HG03097 (cell line): Measurements from ENCODE around the gene TNFAIP8L1.
"Not testable (repeated sequence)": the region's sequence is repeated elsewhere in the genome, so short reads cannot be mapped to it uniquely, and the experiment has no call there.

Source experiments
- ATAC-seq: cut with Tn5 transposase; IDR thresholded peaks from one replicate; pipeline ENCODE4 v1.9.1; 2021; ENCODE audit not compliant: unreplicated experiment, low FRiP score

TNFAIP8L1 gene

DNA sequence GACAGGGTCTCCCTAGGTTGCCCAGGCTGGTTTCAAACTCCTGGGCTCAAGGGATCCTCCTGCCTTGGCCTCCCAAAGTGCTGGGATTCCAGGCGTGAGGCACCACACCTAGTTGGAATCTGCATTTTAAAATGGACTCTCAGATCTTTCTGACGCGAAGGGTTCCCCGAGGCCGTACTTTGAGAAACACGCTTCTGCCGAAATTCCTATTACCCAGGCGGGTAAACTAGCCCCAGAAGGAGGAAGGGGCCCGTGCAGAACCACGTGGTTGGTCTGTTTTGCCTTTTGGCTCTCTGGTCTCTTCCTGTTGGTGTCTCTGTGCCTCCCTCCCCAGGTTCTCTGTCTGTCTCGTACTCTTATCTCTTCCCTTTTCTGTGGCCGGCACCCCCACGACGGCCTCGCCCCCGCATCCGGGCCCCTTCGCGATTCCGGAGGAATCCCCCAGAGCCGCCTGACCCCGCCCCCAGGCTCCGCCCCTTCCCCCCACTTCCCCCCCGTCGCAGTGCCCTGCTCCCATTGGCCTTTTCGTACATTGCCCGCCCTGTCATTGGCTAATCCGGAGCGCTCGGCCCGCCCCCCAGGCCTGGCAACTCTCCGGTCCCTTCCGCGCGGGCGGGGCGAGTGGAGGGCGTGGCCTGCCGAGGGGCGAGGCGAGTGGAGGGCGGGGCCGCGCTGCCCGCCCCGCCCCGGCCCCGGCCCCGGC is at the start of gene TNFAIP8L1:
TSS of gene TNFAIP8L1 (plus strand) at position 689 of the 703 bp plus-strand sequence. CDS start 12,354 bp downstream, outside the sequence.
- peak; percentile 69 for ATAC-seq

DNA sequence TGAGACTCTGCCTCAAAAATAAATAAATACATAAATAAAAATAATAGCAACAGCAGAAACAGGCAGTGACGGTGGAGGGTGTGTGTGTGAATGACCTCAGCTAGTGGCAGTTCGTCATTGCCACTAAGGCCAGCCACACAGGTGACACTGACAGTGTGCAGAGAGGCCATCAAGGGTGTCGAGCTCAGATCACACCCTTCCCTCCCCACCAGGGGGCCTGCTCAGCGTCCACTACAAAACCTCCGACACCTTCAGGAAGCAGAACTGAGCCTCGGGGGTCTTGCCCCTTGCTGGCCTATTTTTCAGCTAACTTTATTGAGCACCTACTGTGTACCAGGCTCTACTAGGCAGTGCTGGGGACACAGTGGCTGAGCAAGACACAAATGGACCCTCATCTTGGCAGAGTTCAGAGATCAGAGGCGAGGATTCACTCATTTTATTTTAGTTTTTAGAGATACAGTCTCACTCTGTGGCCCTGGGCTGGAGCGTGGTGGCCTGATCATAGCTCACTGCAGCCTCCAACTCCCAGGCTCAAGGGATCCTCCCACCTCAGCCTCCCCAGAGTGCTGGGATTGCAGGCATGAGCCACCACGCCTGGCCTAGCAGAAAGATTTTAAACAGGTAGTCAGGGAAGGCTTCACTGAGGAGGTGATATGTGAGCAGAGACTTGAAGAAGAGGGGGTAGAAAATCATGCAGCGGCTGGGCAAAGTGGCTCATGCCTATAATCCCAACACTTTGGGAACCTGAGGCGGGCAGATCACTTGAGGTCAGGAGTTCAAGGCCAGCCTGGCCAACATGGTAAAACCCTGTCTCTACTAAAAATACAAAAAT is 49.5 kb upstream of the TNFAIP8L1 start:
- ATAC-seq = no peak

DNA sequence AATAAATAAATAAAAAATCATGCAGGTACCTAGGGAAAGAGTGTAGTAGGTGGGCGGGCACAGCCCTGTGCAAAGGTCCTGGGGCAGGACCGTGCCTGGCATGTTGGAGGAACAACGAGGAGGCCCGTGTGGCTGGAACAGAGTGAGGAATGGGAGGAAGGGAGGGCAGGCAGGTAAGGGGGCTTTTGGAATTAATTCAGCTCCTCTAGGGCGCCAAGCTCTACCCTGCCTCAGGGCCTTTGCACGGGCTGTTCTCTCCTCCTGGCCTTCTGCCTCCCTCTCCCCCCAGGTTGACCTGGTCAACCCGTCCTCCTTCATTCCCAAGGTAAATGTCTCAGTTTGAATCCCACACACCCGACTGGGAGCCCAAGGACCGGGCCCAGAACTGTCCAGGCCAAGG is 48.8 kb upstream of the TNFAIP8L1 start:
- no peak for ATAC-seq

DNA sequence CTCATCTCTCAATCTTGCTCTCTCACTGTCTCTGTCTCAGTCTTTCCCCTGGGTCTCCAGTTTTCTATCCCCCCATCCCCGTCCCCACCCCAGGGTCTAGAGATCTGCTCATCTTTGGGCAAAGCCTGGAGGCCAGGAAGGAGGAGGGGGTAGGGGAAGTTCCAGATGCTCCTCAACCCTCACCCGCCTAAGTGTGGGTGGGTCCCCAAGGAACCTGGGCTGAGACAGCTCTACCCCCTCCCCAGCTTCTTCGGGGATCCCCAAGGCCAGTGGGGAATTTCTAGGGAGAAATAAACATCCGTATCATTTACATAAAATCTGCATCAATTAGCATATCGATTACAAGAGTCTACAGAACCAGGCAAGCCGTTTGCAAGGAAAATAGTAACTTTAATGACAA is 48.0 kb upstream of the TNFAIP8L1 start:
- no peak for ATAC-seq

DNA sequence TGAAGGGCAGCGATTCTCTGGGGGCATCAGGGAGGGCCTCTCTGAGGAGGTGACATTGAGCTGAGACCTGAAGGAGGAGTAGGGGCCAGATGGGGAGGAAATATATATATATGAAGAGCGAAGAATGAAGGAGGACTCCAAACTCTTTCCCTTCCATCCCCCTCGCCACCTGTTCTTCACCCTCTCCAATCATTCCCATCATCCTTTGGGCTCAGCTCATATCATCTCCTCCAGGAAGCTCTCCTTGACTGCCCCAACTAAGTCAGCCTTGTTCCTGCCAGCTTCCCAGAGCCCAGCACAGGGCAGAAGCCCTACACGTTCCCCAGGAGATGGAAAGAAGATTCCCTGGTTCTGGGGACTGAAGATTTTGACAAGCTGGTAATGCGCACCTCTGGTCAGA is 46.9 kb upstream of the TNFAIP8L1 start:
- ATAC-seq = no peak

DNA sequence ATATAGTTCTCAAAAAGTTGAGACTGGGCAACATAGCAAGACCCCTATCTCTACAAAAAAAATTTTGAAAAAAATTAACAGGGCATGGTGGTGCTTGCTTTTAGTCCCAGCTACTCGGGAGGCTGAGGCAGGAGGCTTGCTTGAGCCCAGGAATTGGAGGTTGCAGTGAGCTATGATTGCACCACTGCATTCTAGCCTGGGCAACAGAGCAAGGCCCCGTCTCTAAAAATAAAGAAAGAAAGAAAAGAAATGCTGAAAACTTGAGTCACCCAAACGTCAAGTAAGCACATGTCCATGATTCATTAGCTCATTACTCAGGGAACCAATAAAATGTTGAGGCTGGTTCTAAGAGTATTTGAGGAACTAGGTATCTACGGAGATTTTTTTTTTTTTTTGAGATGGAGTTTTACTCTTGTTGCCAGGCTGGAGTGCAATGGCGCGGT is 45.9 kb upstream of the TNFAIP8L1 start:
- no peak for ATAC-seq

DNA sequence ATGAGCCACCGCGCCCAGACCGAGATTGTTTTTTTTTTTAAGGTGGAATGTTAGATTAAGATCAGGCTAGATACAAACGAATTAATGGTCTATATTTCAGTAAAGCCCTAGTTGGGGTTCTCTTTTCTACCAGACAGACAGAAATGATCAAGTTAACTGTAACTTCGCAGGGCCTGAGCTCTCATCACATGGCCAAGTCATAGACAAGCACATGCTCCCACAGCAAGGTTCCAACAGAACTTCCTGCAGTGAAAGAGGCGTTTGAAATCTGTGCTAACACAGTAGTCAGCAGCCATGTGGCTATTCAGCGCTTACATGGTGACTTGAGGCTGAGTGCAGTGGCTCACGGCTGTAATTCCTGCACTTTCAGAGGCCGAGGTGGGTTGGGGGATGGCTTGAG is 45.1 kb upstream of the TNFAIP8L1 start:
- no peak for ATAC-seq

DNA sequence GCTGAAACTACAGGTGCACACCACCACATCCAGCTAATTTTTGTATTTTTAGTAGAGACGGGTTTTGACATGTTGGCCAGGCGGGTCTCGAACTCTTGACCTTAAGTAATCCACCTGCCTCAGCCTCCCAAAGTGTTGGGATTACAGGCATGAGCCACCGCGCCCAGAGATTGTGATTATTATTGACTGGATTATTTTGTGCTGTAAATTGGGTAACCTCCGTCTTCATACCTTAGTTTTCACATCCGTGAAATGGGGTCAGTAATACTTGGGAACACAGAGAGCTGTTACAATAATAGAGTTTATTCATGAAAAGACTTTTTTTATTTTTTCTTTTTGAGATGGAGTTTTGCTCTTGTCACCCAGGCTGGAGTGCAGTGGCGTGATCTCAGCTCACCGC is 44.2 kb upstream of the TNFAIP8L1 start:
- ATAC-seq = not testable (repeated sequence)

DNA sequence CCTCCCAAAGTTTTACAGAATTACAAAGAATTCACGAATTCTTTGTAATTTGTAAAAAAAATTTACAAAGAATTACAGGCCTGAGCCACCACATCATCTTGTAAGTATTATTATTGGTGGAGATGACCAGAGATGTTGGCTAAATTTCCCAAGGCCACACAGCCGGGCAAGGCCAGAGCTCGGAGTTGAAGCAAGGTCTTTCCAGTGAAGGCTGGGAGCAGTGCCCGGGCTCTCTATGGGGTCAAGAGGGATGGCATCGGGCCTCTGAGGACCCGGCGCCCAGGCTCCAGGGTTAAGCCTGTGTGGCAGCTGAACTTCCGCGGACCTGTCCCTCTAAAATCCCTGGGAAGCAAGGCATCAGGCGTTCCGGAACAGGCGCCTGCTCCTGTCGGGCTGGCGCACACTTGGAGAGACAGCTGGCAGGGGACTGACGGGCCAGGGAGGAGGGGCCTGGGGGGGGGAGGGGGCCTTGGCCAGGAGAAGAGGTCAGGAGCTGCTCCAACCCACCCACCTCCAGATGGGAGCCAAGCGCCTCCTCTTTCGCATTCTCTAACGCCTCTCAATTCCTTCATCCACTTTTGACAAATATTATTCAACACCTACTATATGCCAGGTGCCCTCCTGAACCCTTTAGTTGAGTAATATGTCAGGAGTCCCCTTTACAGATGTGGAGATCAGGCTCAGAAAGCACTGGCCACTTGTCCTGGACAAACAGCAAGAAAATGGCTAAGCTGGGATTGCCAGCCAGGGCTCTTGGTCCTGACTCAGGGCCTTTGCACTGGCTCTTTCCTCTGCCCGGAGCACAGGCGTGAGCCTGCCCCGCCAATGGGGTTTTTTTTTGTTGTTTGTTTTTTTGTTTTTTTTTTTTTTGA is 43.0 kb upstream of the TNFAIP8L1 start:
- ATAC-seq = no peak

DNA sequence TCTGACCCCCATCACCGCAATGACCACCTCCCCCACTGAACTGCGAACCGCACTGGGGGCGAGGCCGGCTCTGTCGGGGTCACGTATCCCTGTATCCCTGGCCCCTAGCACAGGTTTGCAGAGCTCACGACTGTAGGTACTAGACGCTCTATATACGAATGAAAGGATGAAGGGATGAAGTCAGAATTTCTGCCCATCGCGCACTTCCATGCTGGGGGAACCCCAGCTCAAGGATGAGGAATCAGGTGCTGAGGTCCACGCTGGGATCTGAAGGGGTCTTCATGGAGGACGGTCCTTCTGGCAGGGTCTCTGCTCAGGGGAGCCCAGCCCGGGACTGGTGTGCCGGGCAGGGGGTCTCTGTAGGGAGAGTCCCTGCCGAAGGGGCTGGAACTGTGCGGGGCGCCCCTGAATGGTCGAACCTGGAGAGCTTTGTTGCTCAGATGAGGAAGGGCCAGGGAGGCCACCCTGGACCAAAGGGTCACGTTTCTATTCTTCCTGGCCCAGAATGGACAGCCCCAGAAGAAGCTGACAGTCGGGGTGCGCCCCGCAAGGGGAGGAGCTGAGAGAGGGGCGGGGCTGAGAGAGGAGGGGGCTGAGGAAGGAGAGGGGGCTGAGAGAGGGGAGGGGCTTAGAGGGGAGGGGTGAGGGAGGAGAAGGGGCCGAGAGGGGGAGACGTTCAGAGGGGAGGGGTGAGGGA is 41.9 kb upstream of the TNFAIP8L1 start:
- ATAC-seq = no peak

DNA sequence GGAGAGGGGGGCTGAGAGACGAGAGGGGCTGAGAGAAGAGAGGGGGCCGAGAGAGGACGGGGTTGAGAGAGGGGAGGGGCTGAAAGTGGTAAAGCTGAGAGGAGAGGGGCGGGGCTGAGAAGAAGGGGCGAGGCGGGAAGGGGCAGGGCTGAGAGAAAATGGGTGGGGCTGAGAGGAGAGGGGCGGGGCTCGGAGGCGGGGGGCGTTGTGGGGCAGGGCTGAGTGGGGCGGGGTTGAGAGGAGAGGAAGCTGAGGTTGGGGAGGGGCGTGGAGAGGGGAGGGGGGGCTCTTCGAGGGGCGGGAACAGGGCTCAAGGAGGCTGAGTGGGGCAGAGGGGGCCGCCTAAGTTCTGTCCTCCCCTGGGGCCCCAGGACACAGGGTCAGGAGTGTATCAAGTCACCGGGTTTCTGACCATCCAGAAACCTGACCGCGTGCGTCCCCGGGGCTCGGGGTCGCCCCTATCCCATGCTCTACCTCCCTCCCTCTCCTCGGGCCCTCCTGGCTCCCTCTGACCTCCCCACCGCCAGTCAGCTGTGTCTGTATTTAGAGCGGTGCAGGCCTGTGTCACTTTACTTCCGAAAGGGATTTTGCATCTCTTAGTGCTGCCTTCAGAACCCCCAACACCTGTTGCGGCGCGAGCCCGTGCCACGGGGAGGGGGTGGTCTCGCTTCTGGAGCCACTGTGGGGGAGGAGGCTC is 41.2 kb upstream of the TNFAIP8L1 start:
- ATAC-seq = no peak

DNA sequence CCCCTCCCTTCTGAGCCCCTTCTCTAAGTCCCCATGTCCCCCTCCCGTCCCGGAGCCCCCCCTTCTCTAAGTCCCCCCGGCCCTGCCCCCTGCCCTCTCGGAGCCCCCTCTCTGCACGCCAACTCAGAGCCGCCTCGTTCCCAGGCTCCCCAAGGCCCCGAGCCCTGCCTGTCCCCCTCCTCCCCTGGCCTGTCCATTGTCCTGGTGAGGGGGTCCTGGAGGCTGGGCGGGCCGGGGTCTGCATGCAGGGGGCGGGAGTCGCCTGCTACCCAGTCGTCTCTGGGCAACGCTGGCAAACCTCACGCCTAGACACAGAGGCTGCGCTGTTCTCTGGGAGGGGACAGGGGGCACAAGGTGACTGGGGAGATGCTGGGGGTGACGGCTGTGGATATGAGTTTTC is 40.6 kb upstream of the TNFAIP8L1 start:
- ATAC-seq = no peak

DNA sequence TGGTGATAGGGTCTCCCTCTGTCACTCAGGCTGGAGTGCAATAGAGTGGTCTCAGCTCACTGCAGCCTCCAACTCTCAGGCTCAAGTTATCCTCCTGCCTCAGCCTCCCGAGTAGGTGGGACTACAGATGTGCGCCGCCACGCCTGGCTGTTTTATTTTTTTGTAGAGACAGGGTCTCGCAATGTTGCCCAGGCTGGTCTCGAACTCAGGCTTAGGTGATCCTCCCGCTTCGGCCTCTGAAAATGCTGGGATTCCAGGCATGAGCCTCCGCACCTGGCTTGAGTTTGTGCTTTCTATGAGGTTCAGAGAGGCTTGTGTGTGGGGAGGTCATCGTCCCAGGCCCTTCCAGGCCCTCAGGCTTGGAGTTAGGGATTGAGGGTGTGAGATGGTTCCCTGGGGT is 39.2 kb upstream of the TNFAIP8L1 start:
- no peak for ATAC-seq

DNA sequence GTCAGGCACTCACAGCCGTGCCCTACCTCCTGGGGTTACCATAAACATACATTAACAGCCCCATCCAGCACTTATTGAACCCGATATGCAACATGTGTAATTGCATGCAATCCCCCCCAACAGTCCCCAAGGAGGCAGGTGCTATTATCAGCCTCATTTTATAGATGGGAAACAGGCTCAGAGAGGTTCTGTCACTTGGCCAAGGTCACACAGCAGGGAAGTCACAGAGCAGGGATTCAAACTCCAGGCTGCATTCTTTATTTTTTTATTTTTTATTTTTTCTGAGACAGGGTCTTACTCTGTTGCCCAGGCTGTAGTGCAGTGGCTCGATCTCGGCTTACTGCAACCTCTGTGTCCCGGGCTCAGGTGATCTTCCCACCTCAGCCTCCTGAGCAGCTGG is 38.4 kb upstream of the TNFAIP8L1 start:
- ATAC-seq = no peak

DNA sequence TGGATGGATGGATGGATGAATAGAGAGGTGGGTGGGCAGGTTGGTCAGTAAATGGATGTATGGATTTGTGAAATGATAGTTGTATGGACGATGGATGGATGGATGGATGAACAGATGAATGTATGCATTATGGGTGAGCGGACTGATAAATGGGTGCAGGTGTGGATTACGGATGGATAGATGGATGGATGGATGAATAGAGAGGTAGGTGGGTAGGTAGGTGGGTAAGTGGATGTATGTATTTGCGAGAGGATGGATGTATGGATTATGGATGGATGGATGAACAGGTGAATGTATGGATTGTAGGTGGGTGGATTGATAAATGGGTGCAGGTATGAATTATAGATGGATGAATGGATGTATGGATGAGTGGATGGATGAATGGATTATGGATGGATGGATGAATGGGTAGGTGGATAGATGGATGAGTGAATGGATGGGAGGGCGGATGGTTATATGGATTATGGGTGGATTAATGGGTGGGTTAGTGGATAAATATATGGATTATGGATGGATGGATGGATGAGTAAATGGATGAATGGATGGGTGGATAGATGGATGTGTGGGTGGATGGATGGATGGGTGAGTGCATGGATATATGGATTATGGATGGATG is 37.0 kb upstream of the TNFAIP8L1 start:
- no peak for ATAC-seq

DNA sequence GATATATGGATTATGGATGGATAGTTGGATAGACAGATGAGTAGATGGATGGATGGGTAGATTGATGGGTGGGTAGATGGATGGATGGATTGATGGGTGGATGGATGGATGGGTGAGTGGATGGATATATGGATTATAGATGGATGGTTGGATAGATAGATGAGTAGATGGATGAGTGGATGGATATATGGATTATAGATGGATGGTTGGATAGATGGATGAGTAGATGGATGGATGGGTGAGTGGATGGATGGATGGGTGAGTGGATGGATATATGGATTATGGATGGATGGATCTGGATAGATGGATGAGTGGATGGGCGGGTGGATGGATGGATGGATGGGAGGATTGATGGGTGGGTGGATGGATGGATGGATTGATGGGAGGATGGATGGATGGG is 36.4 kb upstream of the TNFAIP8L1 start:
- ATAC-seq = no peak

DNA sequence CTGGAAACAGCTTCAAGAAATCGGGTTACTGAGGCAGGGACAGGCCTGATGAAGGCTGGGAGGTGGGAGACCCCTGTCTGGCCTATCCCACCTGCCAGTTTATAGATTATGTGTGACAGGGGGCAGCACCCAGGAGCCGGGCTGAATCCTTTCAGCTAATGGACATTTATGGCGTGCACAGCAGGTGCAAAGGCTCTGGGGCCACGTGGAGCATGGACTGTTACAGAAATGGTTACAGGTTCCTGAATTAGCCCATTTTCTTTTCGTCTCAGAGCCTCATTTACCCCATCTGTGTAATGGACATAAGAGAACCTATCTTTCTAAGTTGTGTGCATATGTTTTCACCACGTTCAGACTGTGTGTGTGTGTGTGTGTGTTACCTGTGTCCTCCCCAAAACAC is 34.4 kb upstream of the TNFAIP8L1 start:
- ATAC-seq = no peak

DNA sequence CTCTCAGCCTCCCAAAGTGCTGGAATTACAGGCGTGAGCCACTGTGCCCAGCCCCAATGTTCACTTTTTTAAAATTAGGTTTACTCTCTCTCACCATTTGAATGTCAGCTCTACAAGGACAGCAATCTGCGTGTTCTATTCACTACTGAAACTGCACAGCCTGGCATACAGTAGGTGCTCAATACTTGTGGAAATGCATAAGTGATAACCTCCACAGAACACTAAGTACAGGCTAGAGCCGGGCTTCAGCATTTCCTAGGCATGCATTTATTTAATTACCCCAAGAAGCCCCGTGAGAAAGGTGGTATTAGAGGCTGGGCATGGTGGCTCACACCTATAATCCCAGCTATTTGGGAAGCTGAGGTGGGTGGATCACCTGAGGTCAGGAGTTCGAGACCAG is 33.1 kb upstream of the TNFAIP8L1 start:
- no peak for ATAC-seq

DNA sequence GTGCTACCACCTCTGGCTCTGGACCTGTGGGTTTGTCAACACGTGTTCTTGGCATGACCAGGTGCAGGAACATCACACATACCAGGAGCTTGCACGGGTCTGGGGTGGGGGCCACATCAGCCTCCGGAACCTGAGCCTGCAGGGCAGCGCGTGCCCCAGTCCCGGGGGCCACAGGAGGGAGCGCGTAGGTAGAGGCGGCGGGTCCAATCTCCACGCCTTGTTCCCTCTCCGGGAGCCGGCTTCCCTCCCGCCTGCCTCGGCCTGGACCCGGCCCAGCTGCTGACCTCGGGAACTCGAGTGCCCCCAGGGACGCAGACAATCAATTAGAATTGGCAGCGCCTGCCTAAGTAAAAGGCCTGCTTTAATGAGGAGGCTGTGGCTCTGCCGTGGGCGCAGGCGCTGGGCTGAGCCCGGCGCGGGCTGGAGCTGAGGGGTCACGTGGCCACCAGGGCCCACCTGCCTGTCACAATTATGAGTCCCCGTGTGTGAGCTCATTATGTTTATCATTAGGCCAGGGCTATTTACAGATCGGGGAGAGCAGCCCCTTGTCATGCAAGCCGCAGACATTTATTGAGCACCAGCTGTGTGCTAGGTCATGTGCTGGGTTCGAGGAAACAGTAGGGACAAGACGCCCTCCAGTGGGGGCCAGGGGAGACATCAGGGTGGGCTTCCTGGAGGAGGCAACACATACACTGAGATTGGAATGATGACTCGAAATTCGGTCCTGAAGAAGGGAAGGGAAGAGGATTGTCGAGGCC is 32.2 kb upstream of the TNFAIP8L1 start:
- ATAC-seq = no peak
